Endodermal cell (in vitro differentiated cells): ENCODE results near the gene TPCN2. TPM values are rescaled to one million over a fixed set of nuclear protein-coding genes. Genes with fewer than 3 reads are reported as not detected.

ENCODE experiments used
- DNase-seq: peaks from one replicate; pipeline ENCODE4 v3.0.0-alpha.2; 2017
- H3K27ac ChIP-seq: 2 replicates; pipeline ENCODE4 v1.5.1; 2013; ENCODE audit warnings: mild to moderate bottlenecking, low read depth, low read length, moderate library complexity
- H3K27me3 ChIP-seq: 2 replicates; pipeline ENCODE4 v1.6.1; 2013; ENCODE audit warnings: mild to moderate bottlenecking, low read length, moderate library complexity; ENCODE audit not compliant: insufficient read depth, control insufficient read depth, poor library complexity, severe bottlenecking
- H3K36me3 ChIP-seq: 2 replicates; pipeline ENCODE4 v1.7.0; 2013; ENCODE audit warnings: mild to moderate bottlenecking, low read length, moderate library complexity; ENCODE audit not compliant: control insufficient read depth, insufficient read depth
- H3K4me1 ChIP-seq: one replicate; pipeline ENCODE4 v1.7.0; 2013; ENCODE audit warnings: low read length; ENCODE audit not compliant: control insufficient read depth, insufficient read depth
- H3K4me3 ChIP-seq: 2 replicates; pipeline ENCODE4 v1.5.1; 2013; ENCODE audit warnings: mild to moderate bottlenecking, low read length, moderate library complexity
- H3K9ac ChIP-seq: 2 replicates; pipeline ENCODE4 v1.6.1; 2013; ENCODE audit warnings: mild to moderate bottlenecking, low read length, moderate library complexity; ENCODE audit not compliant: poor library complexity, severe bottlenecking; ENCODE audit errors: extremely low read depth
- H3K9me3 ChIP-seq: 2 replicates; pipeline ENCODE4 v1.6.1; 2013; ENCODE audit warnings: mild to moderate bottlenecking, low read length, moderate library complexity; ENCODE audit not compliant: control insufficient read depth
- H3K27ac Mint-ChIP-seq: 2 replicates; pipeline ENCODE4 v1.8.0; 2020; ENCODE audit warnings: mixed read lengths
- H3K27me3 Mint-ChIP-seq: 2 replicates; pipeline ENCODE4 v1.8.0; 2021; ENCODE audit warnings: mild to moderate bottlenecking, mixed read lengths; ENCODE audit not compliant: insufficient read depth
- H3K36me3 Mint-ChIP-seq: 2 replicates; pipeline ENCODE4 v1.8.0; 2020; ENCODE audit warnings: low read depth, mixed read lengths
- H3K4me1 Mint-ChIP-seq: 2 replicates; pipeline ENCODE4 v1.8.0; 2020; ENCODE audit warnings: mixed read lengths
- H3K4me3 Mint-ChIP-seq: 2 replicates; pipeline ENCODE4 v1.8.0; 2020; ENCODE audit warnings: mild to moderate bottlenecking, moderate library complexity, mixed read lengths
- H3K9me3 Mint-ChIP-seq: 2 replicates; pipeline ENCODE4 v1.8.0; 2020; ENCODE audit warnings: mild to moderate bottlenecking, mixed read lengths
- CTCF ChIP-seq: fragments of 200-600 bp; sonication (generic); conservative IDR thresholded peaks from 2 replicates; pipeline ENCODE4 v1.5.0; 2021; ENCODE audit warnings: antibody characterized with exemption, mild to moderate bottlenecking
- WGBS, 2 experiments: methylation state at CpG; one replicate each; pipeline versions ENCODE4 v1.1.5 to v1.1.7; 2013; ENCODE audit warnings: missing lambda C conversion rate in 2 of 2, mixed read lengths in 1 of 2; ENCODE audit not compliant: insufficient coverage in 1 of 2, insufficient read length in 1 of 2; 5-methylcytosine and 5-hydroxymethylcytosine counted together
- total RNA-seq, 2 donors: library from RNA; stranded (reverse); fragmentation: NEBNext Ultra II Directional in 1 of 2; extraction: Animal tissue kit (Norgen Biotek cat#: 25700) in 1 of 2; gene quantifications; 2 replicates in 1 of 2; 3 replicates in 1 of 2; pipeline ENCODE4 v1.2.1, GENCODE V29; 2021

The TPCN2 gene
- total RNA-seq, 2 donors from 2014 or later = 20.7 to 27.9 TPM

- Histone ChIP-seq H3K9ac (no peak overlapping the region), H3K4me3 (no peak overlapping the region), H3K36me3 (no peaks in the 10 kb centered on the region), H3K27ac (no peak overlapping the region), H3K9me3 (peaks cover 10% of the 10 kb centered on the region), H3K27me3 (no peaks in the 10 kb centered on the region), H3K4me1 (no peaks in the 10 kb centered on the region)
- 84 to 88% methylated on average over 8 to 14 of the region's 14 CpGs for WGBS, 2 experiments
- Mint-ChIP-seq H3K4me1 (peaks cover 6% of the 10 kb centered on the region), H3K36me3 (peaks cover 5% of the 10 kb centered on the region), H3K9me3 (peaks cover 18% of the 10 kb centered on the region), H3K27ac (no peak overlapping the region), H3K27me3 (peaks cover 2% of the 10 kb centered on the region), H3K4me3 (no peak overlapping the region)
- no peak for DNase-seq
- TF ChIP-seq CTCF = no peak
Measured at GRCh38 chr11:69135420-69136363, 87.0 kb downstream of the TPCN2 start.

- H3K4me1 ChIP-seq = no peaks in the 10 kb centered on the region
- DNase-seq = no peak
- Mint-ChIP-seq H3K9me3 (peaks cover 18% of the 10 kb centered on the region), H3K4me1 (peaks cover 4% of the 10 kb centered on the region), H3K27ac (no peak overlapping the region), H3K36me3 (peaks cover 5% of the 10 kb centered on the region), H3K27me3 (peaks cover 2% of the 10 kb centered on the region), H3K4me3 (no peak overlapping the region)
- peaks cover 10% of the 10 kb centered on the region for H3K9me3 ChIP-seq
- no peaks in the 10 kb centered on the region for H3K27me3 ChIP-seq
- TF ChIP-seq CTCF = no peak
- no peak overlapping the region for H3K27ac ChIP-seq
- WGBS, 2 experiments = 96 to 97% methylated on average over 8 to 9 of the region's 9 CpGs
- H3K9ac ChIP-seq = no peak overlapping the region
- H3K4me3 ChIP-seq = no peak overlapping the region
- H3K36me3 ChIP-seq = no peaks in the 10 kb centered on the region
Measured at GRCh38 chr11:69136471-69136870, 87.7 kb downstream of the TPCN2 start.

- no peak for TF ChIP-seq CTCF
- Histone ChIP-seq H3K27ac (no peak overlapping the region), H3K36me3 (no peaks in the 10 kb centered on the region), H3K9ac (no peak overlapping the region), H3K4me3 (no peak overlapping the region), H3K4me1 (no peaks in the 10 kb centered on the region), H3K27me3 (no peaks in the 10 kb centered on the region), H3K9me3 (peaks cover 10% of the 10 kb centered on the region)
- Mint-ChIP-seq H3K27ac (no peak overlapping the region), H3K27me3 (peaks cover 2% of the 10 kb centered on the region), H3K4me1 (peaks cover 4% of the 10 kb centered on the region), H3K4me3 (no peak overlapping the region), H3K36me3 (peaks cover 5% of the 10 kb centered on the region), H3K9me3 (peaks cover 18% of the 10 kb centered on the region)
- DNase-seq = no peak
- 88 to 100% methylated on average over 5 to 8 of the region's 8 CpGs for WGBS, 2 experiments
Measured at GRCh38 chr11:69137151-69137844, 88.6 kb downstream of the TPCN2 start.
